Measurements from ENCODE around the gene PTRH2.

The PTRH2 gene

DNA sequence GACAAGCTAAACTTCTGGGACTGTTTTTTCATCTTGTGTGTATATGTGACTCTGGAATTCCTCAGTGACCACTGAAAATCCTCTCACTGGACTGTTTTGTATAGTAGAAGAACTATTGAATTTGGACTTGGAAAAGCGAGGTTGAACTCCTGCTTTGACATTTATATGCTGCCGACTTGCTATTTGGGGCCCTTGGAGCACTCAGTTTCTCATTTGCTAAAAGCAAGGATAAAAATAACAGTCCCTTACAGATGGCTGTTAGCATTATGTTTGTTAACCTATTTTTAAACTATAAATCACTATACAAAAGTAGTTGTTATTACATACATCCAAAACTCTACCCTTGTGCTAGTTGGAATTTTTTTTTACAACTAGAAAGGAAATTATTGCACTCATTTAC is 9.2 kb upstream of the PTRH2 start:
- no peak for DNase-seq

DNA sequence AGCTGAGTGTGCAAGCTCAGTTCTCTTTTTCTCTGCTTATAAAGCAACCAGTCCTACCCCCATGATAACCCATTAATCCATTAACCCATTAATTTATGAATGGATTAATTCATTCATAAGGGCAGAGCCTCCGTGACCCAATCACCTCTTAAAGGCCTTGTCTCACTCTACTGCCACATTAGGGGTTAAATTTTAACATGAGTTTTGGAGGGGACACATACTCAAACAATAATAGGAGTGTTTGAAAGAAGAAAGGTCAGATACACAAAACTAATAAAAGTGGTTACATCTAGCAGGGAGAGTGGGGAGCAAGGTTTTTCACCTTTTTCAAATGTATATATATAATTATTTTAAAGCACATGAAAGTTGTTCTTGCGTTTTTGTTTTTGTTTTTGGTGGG is 7.0 kb upstream of the PTRH2 start:
- no peak for DNase-seq

DNA sequence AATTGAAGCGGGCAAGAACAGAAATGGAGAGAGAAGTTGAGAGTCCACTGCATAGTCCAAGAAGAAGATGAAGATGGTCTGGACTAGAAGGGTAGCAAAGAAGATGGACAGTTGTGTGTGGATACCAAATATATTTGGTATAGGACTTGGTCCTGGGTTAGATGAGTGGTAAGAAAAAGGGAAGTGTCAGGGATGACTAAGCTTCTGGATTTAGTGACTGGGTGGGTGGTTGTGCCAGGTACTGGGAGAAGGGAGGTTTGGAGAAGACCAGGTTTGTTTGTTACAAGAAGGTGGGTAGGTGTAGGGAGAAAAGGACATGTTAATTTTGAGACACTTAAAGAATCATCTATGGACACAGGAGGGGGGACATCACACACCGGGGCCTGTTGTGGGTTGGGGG is 5.6 kb upstream of the PTRH2 start:
- peak; percentile 7 for DNase-seq

DNA sequence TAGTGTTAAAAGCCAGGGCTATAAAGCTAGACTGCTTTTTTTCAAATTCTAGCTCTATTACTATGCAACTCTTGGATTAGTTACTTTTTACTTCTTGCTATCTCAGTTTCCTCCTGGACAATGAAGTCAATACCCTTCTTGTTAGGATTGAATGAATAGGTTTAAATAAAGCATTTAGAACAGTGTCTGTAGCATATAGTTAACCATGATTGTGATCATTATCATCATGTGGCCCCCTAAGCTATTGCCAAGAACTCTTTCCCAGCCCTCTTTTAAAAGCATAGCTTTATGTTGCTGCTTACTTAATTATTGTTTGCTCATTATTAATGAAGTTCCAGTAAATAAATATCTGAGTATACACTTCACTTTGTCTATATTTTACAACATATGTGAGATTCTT is 4.7 kb upstream of the PTRH2 start:
- no peak for DNase-seq

DNA sequence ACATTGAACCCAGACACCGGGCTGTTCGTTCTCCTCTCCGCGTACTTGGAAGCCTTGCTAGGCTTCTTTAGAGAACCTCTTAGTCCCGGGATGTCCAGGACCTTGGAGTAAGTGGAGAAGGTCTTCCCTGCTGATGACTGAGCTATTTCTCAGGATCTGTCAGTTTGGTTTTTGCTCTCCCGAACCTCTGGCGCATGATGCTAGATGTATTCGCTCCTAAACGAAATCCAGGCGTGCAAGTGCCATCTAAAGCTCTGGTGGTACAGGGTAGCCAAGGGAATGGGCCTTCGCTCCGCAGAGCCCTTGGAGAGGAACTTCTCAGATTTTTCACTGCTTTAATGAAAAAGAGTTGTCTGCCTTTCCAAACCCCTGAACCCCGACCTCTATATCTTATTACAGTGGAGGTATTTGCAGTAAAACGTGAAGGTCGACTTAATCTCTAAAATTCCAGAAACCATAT is 771 bp upstream of the PTRH2 start:
- DNase-seq: no peak

DNA sequence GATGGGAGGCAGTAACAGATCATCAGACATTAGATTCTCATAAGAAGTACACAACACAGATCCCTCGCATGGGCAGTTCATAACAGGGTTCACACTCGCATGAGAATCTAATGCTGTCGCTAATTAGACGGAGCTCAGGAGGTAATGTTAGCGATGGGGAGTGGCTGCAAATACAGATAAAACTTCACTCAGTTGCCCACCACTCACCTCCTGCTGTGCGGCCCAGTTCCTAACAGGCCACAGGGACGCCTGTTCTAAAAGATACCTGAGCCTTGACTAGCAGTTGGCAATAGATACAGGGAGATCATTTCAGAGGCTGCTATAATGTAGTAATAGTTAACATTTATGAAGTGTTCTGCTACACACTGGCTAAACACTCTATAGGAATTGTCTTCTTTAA is 4.9 kb downstream of the PTRH2 start:
- DNase-seq: no peak

DNA sequence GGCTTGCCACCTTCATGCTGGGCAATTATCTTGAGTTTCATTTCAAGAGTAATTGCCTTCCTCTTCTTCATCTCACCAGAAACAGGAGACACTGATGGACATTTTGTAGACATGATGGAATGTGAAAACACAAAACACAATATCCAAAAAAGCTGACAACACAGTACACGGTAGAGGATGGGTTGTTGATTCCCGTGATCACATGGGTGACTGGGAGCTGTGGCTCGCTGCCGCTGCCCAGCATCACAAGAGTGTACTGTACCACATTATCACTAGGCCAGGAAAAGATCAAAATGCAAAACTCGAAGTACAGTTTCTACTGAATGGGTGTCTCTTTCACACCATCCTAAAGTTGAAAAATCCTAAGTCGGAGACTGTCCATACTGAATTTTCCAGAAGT is 7.4 kb downstream of the PTRH2 start:
- DNase-seq: no peak

DNA sequence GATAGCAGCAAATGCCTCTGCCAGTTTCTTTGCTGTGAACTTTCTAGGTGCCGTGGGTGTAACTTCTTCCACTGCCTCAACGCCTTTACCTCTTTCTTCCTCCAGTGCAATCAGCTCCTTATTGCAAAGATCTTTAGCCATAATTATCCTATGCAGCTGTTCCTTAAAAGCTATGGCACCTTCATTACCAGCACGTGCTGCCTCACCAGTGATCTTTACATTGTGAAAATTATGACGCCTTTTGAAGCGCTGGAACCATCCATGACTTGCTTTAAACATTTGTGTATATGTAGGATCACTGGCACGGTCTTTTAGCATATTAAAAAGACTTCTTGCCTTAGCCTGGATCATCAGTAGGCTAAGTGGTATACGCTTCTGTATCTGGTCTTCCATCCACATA is 8.0 kb downstream of the PTRH2 start:
- DNase-seq: no peak

DNA sequence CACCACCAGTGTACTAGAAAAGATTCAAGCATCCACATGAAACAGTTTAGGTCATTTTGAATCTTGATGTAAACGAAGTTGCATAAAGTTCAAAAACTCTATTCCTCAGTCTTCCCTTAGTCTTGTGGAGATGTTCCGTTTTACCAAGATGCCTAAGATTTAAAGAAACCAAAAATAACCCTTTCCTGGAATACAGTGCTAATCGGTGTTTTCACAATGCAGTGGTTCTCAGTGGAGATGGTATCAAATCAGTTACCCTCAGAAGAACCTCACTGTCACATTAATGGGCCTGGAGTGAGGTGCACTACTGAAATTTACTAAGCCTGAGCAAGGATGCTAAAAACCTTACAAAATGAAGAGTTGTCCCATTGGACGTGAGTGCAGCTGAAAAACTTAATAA is 9.1 kb downstream of the PTRH2 start:
- DNase-seq: no peak

DNA sequence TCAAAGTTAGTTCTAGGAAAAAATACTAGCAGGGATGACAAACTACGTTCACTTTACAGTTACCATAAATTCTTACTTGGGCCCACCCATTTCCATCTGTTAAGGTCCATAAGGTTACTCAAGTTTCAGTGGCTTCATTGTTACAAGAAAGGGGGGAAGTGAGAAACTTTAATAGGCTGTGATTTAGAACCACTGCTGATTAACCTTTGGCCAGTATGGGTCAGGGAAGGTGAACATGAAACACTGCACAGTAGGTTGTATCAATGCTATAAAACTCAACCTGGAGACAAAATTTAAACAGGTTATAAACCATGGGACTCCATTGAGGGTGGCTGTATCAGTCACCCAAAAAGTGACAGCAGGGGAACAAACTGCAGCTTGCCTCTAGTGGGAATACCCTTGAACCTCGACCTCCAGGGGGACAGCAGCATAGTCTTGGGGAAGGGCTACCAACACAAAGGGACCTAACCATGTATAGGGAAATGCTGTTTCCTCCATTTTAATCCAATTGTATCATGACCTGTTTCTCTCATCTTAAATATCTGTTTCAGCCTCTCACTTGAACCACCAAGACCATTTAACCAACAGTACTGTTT is 10.4 kb downstream of the PTRH2 start:
- no peak for DNase-seq

DNA sequence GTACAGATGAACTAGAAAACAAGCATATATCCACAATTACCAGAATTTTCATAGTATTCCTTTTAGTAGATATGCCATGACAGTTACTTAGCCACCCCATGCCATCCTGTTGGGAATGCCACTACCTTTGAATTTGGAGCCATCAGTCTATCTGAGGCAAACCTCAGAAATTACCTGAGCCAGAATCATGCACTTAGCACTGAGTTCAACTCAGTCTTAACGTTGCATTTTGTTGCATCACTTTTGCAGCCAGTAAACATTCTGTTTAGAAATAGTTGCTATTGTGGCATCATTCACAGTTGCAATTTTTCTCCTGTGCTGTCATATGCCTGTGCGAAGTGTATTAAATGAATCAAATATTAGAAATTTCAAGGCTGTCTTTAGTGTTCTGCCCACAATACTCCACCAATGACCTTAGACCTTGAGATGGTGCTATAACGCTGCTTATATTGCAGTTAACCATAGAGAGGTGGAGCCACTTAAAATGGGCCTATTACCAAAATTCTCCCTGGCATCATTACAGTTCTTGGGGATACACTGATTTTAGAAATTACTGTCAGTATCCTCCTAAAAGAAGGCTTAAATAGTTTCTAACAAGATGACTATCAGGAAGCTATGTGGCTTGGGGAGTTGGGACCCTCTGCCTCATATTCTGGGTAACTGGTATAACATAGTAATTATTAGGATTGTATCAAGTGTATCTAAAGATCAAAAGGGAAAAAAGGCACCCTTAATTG is 11.1 kb downstream of the PTRH2 start:
- DNase-seq: no peak

DNA sequence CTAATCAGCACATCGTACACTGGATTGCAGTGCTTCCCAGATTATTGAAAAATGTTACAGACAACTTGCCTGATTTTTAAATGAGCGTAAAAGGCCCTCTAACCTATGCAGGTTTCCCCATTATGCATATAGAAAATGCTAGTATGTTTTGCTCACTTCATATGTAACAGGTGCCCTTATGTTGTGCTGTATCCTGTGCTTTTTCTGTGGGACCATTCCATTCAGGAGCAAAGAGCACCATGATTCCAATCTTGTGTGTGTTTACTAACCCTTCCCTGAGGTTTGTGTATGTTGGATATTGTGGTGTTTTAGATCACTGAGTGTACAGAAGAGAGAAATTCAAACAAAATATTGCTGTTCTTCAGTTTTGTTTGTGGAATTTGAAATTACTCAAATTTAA is 12.9 kb downstream of the PTRH2 start:
- DNase-seq: no peak

DNA sequence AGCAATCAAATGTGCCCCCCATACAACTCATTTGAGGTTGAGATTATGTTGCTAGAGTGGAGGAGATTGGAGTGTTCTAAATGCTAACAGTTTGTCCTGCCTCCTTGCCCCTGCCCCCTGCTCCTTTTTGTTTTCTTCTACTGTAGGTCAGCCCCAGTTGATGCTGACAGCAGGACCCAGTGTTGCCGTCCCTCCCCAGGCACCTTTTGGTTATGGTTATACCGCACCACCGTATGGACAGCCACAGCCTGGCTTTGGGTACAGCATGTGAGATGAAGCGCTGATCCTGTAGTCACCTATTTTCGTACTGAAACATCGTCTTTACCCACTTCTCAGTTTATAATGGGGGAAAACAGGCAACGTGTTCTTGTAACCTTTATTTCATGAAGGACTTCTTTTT is 13.6 kb downstream of the PTRH2 start:
- DNase-seq: no peak

DNA sequence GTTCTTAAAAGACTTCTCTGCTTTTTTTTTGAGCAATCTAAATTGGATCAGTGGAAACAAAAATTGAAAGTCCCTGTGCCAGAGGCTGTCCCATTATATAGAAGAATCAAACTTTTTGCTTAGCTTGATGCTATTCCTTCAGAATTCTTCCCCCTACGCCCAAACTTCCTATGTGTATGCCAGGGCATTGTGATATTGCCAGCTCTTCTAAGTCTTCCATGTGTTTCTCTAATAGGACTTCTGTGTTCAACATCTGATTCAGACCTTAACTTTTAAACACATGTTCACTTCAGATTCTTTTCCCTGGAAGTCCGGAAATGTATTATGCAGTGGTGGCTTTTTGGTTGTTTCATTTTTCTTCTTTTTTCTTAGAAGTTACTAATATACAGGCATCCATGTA is 18.7 kb downstream of the PTRH2 start:
- DNase-seq: no peak

DNA sequence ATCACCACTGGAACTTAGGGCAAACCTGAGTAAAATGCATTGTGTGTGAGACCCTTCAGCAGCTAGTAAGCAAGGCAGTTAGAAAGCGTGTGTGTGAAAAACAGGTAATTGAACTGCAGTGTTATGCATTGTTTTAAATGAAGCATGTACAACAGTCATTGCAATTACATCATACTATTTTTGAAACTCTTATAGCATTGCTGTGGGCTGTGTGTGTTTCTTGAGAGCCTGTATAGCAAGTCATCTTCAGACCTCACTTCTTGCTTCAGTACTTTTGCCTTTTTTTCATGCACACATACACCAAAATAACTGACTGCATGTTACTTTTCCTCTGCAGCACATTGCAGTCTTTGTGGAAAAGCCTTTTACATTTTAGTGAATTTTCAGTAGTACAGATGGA is 19.2 kb downstream of the PTRH2 start:
- no peak for DNase-seq

DNA sequence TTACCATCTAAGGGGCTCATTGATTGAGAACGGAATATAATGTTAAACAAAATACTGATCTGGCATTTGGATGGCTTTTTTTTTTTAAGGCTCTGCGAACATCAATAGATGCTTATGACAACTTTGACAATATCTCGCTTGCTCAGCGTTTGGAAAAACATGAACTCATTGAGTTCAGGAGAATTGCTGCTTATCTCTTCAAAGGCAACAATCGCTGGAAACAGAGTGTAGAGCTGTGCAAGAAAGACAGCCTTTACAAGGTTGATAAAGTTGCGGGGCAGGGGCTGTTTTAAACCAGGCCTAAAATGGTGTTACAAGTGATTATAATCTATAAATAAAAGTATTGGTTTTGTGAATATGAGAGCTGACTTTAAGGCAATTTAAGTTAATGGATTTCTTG is 22.3 kb downstream of the PTRH2 start:
- DNase-seq: no peak

DNA sequence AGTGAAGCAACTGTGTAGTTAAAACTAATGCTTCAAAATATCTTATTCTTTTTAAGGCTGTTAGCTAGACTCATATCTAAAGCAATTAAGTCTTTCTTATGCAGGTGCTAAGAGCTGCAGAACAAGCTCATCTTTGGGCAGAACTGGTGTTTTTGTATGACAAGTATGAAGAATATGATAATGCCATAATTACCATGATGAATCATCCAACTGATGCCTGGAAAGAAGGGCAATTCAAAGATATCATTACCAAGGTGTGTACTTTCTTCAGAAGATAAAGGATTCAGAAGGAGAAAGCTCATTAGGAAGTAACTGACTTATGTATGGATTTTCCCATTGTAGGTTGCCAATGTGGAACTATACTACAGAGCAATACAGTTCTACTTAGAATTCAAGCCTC is 23.9 kb downstream of the PTRH2 start:
- DNase-seq: no peak

DNA sequence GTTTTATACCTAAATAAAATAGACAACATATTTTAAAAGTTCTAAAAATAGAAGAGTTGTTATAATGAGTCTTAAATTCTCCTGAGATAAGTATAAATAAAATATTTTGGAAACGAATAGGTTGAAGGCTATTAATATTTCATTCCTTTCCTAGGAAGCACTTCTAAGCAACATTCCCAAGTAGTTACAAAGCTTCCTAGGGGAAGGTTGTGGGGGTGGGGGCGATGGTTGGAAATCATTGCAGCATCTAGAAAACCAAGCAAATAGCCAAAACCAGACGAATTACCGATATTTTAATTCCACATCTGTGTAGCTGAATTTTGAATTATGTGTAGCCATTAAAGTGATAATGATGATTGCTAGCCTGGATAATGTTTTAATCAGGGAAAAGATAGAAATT is 26.9 kb downstream of the PTRH2 start:
- DNase-seq: no peak

DNA sequence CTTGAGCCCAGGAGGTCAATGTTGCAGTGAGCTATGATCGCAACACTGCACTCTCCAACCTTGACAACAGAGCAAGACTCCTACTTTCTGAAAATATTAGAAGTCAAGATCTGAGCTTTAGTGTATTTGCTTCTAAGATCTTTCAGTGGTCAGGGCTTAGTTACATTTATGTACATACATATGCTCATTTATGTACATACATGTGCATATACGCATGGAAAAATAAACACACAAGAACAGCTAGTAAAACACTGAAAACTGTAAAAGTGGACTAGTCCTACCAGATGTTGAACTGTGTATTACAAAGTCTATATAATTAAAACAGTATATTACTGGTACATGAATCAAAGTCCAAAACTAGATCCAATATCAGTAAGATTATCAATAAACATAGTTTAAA is 28.3 kb downstream of the PTRH2 start:
- DNase-seq: no peak

DNA sequence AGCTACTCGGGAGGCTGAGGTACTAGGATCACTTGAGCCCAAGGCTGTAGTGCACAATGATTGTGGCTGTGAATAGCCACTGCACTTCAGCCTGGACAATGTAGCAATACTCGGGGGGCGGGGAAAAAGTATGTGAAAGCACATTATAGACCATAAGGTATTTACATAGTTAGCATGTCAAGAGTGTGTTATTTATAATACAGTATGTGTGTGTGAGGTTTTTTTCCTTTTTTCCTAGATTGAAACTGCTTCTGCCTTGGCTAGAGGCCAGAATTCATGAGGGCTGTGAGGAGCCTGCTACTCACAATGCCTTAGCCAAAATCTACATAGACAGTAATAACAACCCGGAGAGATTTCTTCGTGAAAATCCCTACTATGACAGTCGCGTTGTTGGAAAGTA is 30.5 kb downstream of the PTRH2 start:
- DNase-seq: no peak

DNA sequence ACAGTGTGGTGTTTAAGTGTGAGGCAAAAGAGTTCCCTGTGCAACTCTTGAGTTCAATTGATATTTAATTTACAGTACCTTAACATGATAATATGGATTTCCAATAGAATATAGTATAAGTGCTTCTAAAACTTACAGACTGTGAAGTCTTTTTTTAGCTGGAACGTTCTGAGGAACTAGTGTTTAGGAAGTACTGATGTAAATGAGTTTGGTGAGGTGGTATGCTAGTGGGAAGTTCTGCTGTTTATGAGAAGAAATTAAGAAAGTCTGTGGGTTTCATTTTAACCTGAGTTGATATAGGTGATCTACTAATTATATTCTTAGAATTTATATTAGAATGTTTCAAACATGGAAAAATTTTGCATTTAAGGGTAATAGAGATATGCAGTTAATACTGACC is 32.0 kb downstream of the PTRH2 start:
- DNase-seq: no peak

DNA sequence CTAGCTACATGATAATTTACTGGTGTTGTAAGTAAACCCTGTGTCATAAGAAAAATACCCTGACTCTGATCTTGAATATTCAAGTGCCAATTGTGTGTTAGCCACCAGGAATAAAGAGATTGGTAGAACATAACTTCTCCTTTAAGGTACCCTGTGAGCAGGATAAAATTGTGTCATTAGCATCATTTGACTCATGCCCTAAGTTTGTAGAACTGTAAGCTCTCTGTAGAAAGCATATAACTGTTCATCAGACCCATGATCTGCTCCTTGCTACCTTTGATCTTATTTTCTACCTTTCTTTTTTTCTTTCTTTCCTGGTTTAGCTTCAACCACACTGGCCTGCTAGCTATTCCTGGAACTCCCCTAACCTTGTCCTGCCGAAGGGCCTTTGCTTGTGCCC is 35.8 kb downstream of the PTRH2 start:
- DNase-seq: no peak

DNA sequence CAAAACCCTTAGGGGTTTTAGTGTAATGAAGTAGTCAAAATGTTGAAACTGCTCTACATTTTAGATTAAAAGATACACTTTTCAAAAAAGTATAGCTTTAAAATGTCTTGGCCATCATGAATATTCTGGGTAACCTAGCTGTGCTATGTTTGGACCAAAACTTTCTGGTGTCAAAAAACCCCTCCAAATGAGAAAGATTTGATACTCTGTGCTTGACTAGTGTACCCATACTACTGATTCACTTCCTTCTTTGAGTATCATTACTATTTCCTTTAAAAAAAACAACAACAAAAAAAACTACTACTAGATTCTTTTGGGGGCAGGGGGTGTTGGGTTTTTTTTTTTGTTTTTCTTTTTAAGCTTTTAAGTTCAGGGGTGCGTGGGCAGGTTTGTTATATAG is 37.3 kb downstream of the PTRH2 start:
- DNase-seq: no peak

DNA sequence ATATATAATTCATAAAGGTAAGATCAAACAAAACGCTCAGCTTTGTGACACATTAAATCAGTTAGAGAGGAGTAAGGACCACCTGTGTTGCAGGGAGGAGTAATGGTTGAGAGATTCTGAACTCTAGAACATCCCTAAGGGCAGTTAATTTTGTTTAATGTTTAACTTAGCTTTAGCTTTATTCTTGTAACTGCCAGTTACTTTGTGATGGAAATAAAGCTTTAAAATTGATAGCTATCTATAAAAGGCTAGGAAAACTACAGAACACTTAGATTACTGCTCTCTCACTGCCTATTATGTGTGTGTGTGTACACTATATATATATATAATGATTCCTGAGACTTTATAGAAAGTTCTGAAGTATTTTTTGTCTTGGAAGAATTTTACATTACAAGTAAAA is 37.8 kb downstream of the PTRH2 start:
- no peak for DNase-seq

DNA sequence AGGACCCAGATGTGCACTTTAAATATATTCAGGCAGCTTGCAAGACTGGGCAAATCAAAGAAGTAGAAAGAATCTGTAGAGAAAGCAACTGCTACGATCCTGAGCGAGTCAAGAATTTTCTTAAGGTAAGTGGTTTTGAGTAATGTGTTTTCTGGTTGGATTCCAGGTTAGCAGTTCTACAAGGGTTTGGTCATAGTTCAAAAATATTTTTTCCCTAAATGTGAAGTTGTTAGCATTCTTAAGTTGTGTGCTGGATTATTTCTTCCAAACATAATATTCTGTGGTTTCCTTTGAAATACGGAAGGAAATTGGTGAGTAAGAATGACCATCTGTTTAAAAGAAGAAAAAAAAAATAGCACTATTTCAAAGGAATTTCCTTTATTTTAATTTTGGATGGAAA is 38.4 kb downstream of the PTRH2 start:
- DNase-seq: peak; percentile 74
